H1 (cell line): Measurements from ENCODE around the gene SLC25A45. TPM values are rescaled to one million over a fixed set of nuclear protein-coding genes. Genes with fewer than 3 reads are reported as not detected.

Source experiments
- CREB1 ChIP-seq: IDR thresholded peaks from 2 replicates; pipeline ENCODE4 v1.6.1; 2012; ENCODE audit warnings: inconsistent platforms
- CTBP2 ChIP-seq: IDR thresholded peaks from 2 replicates; pipeline ENCODE4 v1.7.0; 2011; ENCODE audit warnings: borderline replicate concordance, mild to moderate bottlenecking, moderate library complexity, mixed read lengths, low read length; ENCODE audit not compliant: insufficient read depth, insufficient read length
- SP2 ChIP-seq: IDR thresholded peaks from 2 replicates; pipeline ENCODE4 v1.6.1; 2012; ENCODE audit warnings: mild to moderate bottlenecking, low read length, inconsistent platforms
- polyA plus RNA-seq, 7 experiments: library from polyadenylated mRNA; depleted of rRNA in 3 of 7; stranded (reverse) in 5 of 7; unstranded in 2 of 7; fragments of >200 nt in 5 of 7; fragments of 200-250 nt in 2 of 7; gene quantifications; 1 replicate in 5 of 7; 2 replicates in 1 of 7; 4 replicates in 1 of 7; pipeline versions ENCODE4 v1.2.1 to v1.2.3, GENCODE V29; 2011 to 2013; ENCODE audit warnings: missing spikeins in 2 of 7, mixed read lengths in 2 of 7
- total RNA-seq: library from RNA; stranded (reverse); fragmentation: NEBNext Ultra II Directional; extraction: Animal tissue kit (Norgen Biotek cat#: 25700); gene quantifications from 2 replicates; pipeline ENCODE4 v1.2.1, GENCODE V29; 2021
- TF ChIP-seq, protein P1 (sequence below): fragments of 300-600 bp; sonication (generic); IDR thresholded peaks from 2 replicates; pipeline ENCODE4 v1.7.1; 2012; ENCODE audit warnings: low read length, moderate library complexity, mild to moderate bottlenecking, inconsistent platforms; ENCODE audit not compliant: insufficient replicate concordance

The SLC25A45 gene
- total and polyA plus RNA-seq, 2 of the 8 experiments (the other 6 are each of a cell fraction or from before 2014, with no cell fraction given): 0.54 to 0.59 TPM

DNA sequence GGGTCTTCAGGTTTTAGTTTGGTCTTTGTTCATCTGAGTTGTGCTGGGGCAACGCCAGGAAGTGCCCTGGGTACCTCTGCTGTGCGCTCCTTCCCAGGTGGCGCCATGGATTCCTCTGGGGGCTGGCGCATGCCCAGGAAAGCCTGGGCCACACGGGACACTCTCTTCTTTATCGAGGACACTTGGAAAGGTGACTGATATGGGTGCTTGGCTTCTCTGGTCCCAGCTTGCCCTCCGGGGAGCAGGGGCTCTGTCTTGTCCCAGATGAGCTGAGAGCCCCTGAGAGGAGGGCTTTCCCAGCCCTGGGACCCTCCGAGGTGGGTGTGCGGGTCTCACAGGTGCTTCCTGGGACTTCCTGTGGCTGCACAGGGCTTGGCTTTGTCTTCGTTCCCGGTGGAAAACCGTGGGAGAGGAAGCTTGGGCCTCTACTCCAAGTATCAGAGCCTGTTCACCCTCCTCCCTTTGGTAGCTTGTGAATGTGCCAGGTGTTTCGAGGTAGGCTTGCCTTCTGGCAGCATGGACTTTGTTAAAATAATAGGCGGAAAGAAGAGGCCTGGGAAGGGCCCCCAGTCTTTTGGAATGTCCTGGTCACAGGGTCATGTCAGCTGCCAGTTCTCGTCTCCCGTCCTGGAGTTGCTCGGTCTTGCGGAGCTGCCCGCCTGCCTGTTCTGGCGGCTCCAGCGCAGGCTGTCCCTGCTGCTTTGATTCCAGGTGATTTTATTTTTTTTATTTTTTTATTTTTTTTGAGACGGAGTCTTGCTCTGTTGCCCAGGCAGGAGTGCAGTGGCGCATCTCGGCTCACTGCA, 30.0 kb upstream of the SLC25A45 start (continued):
- TF ChIP-seq, protein P1, sequence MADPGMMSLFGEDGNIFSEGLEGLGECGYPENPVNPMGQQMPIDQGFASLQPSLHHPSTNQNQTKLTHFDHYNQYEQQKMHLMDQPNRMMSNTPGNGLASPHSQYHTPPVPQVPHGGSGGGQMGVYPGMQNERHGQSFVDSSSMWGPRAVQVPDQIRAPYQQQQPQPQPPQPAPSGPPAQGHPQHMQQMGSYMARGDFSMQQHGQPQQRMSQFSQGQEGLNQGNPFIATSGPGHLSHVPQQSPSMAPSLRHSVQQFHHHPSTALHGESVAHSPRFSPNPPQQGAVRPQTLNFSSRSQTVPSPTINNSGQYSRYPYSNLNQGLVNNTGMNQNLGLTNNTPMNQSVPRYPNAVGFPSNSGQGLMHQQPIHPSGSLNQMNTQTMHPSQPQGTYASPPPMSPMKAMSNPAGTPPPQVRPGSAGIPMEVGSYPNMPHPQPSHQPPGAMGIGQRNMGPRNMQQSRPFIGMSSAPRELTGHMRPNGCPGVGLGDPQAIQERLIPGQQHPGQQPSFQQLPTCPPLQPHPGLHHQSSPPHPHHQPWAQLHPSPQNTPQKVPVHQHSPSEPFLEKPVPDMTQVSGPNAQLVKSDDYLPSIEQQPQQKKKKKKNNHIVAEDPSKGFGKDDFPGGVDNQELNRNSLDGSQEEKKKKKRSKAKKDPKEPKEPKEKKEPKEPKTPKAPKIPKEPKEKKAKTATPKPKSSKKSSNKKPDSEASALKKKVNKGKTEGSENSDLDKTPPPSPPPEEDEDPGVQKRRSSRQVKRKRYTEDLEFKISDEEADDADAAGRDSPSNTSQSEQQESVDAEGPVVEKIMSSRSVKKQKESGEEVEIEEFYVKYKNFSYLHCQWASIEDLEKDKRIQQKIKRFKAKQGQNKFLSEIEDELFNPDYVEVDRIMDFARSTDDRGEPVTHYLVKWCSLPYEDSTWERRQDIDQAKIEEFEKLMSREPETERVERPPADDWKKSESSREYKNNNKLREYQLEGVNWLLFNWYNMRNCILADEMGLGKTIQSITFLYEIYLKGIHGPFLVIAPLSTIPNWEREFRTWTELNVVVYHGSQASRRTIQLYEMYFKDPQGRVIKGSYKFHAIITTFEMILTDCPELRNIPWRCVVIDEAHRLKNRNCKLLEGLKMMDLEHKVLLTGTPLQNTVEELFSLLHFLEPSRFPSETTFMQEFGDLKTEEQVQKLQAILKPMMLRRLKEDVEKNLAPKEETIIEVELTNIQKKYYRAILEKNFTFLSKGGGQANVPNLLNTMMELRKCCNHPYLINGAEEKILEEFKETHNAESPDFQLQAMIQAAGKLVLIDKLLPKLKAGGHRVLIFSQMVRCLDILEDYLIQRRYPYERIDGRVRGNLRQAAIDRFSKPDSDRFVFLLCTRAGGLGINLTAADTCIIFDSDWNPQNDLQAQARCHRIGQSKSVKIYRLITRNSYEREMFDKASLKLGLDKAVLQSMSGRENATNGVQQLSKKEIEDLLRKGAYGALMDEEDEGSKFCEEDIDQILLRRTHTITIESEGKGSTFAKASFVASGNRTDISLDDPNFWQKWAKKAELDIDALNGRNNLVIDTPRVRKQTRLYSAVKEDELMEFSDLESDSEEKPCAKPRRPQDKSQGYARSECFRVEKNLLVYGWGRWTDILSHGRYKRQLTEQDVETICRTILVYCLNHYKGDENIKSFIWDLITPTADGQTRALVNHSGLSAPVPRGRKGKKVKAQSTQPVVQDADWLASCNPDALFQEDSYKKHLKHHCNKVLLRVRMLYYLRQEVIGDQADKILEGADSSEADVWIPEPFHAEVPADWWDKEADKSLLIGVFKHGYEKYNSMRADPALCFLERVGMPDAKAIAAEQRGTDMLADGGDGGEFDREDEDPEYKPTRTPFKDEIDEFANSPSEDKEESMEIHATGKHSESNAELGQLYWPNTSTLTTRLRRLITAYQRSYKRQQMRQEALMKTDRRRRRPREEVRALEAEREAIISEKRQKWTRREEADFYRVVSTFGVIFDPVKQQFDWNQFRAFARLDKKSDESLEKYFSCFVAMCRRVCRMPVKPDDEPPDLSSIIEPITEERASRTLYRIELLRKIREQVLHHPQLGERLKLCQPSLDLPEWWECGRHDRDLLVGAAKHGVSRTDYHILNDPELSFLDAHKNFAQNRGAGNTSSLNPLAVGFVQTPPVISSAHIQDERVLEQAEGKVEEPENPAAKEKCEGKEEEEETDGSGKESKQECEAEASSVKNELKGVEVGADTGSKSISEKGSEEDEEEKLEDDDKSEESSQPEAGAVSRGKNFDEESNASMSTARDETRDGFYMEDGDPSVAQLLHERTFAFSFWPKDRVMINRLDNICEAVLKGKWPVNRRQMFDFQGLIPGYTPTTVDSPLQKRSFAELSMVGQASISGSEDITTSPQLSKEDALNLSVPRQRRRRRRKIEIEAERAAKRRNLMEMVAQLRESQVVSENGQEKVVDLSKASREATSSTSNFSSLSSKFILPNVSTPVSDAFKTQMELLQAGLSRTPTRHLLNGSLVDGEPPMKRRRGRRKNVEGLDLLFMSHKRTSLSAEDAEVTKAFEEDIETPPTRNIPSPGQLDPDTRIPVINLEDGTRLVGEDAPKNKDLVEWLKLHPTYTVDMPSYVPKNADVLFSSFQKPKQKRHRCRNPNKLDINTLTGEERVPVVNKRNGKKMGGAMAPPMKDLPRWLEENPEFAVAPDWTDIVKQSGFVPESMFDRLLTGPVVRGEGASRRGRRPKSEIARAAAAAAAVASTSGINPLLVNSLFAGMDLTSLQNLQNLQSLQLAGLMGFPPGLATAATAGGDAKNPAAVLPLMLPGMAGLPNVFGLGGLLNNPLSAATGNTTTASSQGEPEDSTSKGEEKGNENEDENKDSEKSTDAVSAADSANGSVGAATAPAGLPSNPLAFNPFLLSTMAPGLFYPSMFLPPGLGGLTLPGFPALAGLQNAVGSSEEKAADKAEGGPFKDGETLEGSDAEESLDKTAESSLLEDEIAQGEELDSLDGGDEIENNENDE: no peak
- TF ChIP-seq CTBP2 (no peak), CREB1 (no peak), SP2 (no peak)
